ENCODE results near the gene BRD9.

DNA sequence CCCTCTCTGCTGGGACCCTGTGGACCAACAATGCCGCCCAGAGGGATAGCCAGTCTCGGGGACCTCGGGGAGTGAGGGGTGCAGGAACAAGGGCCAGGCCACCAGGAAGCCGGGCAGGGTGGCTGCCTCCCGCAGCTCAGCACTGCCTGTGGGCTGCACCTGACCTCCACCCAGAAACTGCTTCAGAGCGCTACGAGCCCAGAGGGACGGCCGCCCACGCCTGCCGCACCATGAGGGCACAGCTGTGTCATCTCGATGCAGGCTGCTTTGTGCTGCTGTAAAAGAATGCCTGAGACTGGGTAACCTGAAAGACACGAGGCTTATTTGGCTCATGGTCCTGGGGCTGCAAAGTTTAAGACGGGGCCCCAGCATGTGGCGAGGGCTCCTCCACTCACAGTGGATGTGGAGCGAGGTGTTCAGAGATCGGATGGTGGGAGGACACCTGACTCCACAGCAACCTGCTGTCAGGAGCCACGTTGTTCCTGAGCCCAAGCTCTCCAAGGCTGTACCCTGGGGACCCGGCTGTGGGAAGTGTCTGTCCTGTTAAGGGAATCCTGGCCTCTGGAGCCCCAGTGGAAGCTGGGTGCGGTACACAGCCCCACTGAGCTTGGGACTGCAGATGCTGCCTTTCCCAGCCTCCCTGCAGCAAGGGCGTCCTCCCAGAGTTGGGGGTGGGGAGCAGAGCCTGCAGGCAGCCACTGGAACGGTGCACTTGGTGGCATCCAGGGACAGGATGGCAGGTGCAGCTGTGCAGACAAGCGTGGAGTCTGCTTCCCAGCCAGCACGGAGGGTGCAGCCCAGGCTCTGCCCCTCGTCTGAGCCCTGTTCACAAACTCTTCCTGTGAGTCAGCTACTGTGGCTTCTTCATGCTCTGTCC is 30.0 kb downstream of the BRD9 start:
- TF ChIP-seq, protein P1, sequence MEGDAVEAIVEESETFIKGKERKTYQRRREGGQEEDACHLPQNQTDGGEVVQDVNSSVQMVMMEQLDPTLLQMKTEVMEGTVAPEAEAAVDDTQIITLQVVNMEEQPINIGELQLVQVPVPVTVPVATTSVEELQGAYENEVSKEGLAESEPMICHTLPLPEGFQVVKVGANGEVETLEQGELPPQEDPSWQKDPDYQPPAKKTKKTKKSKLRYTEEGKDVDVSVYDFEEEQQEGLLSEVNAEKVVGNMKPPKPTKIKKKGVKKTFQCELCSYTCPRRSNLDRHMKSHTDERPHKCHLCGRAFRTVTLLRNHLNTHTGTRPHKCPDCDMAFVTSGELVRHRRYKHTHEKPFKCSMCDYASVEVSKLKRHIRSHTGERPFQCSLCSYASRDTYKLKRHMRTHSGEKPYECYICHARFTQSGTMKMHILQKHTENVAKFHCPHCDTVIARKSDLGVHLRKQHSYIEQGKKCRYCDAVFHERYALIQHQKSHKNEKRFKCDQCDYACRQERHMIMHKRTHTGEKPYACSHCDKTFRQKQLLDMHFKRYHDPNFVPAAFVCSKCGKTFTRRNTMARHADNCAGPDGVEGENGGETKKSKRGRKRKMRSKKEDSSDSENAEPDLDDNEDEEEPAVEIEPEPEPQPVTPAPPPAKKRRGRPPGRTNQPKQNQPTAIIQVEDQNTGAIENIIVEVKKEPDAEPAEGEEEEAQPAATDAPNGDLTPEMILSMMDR (conservative IDR thresholded peaks at IDR 0.05; ENCODE audit: low read depth, low read length), result no peak
- TF ChIP-seq CHD1 (IDR thresholded peaks at IDR 0.05; ENCODE audit: low read depth, low read length) (no peak), POLR2A (IDR thresholded peaks at IDR 0.05; ENCODE audit: low read depth, low read length) (no peak), MXI1 (IDR thresholded peaks at IDR 0.05; ENCODE audit: borderline replicate concordance, low read depth, low read length) (no peak), BHLHE40 (IDR thresholded peaks at IDR 0.05; ENCODE audit: low read depth, low read length) (no peak), NFE2L2 (IDR thresholded peaks at IDR 0.05; ENCODE audit: low read depth, low read length) (no peak), RAD21 (IDR thresholded peaks at IDR 0.05; ENCODE audit: low read length) (no peak), RFX5 (IDR thresholded peaks at IDR 0.05; ENCODE audit: low read depth, low read length) (no peak), SMC3 (IDR thresholded peaks at IDR 0.05; ENCODE audit: low read depth, low read length) (no peak), MAZ (IDR thresholded peaks at IDR 0.05; ENCODE audit: borderline replicate concordance, low read depth, low read length) (no peak), RCOR1 (IDR thresholded peaks at IDR 0.05; ENCODE audit: insufficient replicate concordance, low read length) (no peak)
- TF ChIP-seq, protein P2, sequence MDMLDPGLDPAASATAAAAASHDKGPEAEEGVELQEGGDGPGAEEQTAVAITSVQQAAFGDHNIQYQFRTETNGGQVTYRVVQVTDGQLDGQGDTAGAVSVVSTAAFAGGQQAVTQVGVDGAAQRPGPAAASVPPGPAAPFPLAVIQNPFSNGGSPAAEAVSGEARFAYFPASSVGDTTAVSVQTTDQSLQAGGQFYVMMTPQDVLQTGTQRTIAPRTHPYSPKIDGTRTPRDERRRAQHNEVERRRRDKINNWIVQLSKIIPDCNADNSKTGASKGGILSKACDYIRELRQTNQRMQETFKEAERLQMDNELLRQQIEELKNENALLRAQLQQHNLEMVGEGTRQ (IDR thresholded peaks at IDR 0.05; ENCODE audit: low read depth, low read length), result no peak
- TF ChIP-seq, protein P3, sequence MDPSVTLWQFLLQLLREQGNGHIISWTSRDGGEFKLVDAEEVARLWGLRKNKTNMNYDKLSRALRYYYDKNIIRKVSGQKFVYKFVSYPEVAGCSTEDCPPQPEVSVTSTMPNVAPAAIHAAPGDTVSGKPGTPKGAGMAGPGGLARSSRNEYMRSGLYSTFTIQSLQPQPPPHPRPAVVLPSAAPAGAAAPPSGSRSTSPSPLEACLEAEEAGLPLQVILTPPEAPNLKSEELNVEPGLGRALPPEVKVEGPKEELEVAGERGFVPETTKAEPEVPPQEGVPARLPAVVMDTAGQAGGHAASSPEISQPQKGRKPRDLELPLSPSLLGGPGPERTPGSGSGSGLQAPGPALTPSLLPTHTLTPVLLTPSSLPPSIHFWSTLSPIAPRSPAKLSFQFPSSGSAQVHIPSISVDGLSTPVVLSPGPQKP (IDR thresholded peaks at IDR 0.05; ENCODE audit: borderline replicate concordance, low read depth, low read length), result no peak

Measured in IMR-90 (cell line).